ENCODE measurements around the gene ZNF552. TPM values are rescaled to one million over a fixed set of nuclear protein-coding genes. Genes with fewer than 3 reads are reported as not detected.

The ZNF552 gene
- total RNA-seq, 4 donors from 2014 or later: 2.9 to 5.0 (median 4.5) TPM

DNA sequence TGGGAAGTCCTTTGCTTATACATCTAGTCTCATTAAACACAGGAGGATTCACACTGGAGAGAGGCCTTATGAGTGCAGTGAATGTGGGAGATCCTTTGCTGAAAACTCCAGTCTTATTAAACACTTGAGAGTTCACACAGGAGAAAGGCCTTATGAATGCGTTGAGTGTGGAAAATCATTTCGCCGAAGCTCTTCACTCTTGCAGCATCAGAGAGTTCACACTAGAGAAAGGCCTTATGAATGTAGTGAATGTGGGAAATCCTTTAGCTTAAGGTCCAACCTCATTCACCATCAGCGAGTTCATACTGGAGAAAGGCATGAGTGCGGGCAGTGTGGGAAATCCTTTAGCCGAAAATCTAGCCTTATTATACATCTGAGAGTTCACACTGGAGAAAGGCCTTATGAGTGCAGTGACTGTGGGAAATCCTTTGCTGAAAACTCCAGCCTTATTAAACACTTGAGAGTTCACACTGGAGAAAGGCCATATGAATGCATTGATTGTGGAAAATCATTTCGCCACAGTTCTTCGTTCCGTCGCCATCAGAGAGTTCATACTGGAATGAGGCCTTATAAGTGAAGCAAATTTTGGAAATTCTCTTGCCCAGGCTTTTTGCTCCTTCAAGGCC is 35.4 kb downstream of the ZNF552 start:
- DNase-seq (ENCODE audit: extremely low spot score): no peak
- intact Hi-C loops (cut with DNase I): no loop called here
- Histone ChIP-seq H3K27ac (replicated peaks in 1 of 4) (no peak overlapping the region), H3K4me1 (no peaks in the 10 kb centered on the region), H3K9me3 (peaks cover 0 to 86% (median 57%) of the 10 kb centered on the region in 4 donors), H3K36me3 (peaks cover 55 to 70% (median 64%) of the 10 kb centered on the region in 4 donors), H3K27me3 (no peaks in the 10 kb centered on the region), H3K4me3 (no peak overlapping the region)
- no peak for TF ChIP-seq POLR2AphosphoS5 (IDR thresholded peaks at IDR 0.05)
- TF ChIP-seq POLR2A (IDR thresholded peaks at IDR 0.05; ENCODE audit: low read depth): no peak
- TF ChIP-seq, protein P1, sequence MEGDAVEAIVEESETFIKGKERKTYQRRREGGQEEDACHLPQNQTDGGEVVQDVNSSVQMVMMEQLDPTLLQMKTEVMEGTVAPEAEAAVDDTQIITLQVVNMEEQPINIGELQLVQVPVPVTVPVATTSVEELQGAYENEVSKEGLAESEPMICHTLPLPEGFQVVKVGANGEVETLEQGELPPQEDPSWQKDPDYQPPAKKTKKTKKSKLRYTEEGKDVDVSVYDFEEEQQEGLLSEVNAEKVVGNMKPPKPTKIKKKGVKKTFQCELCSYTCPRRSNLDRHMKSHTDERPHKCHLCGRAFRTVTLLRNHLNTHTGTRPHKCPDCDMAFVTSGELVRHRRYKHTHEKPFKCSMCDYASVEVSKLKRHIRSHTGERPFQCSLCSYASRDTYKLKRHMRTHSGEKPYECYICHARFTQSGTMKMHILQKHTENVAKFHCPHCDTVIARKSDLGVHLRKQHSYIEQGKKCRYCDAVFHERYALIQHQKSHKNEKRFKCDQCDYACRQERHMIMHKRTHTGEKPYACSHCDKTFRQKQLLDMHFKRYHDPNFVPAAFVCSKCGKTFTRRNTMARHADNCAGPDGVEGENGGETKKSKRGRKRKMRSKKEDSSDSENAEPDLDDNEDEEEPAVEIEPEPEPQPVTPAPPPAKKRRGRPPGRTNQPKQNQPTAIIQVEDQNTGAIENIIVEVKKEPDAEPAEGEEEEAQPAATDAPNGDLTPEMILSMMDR (IDR thresholded peaks at IDR 0.05): no peak
- no peak for TF ChIP-seq EP300 (IDR thresholded peaks at IDR 0.05)
- 97% methylated on average over 10 of the region's 10 CpGs for WGBS

DNA sequence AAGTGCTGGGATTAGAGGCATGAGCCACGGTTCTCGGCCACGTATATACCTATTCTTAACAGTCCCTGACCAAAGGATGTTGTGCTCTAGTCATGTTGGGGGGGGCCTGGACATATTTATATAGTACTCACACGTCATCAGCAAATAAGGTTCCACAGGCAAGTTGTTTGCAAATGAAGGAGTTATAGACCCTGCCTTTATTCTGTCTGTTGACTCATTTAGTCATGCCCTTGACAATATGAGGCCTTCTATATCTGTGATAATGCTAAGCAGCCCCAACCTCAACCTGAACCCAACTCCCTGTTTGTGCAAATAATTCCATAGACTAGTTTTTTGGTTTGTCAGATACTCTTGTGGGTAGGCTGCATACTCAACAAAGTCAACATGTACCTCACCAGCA is 36.4 kb downstream of the ZNF552 start:
- TF ChIP-seq POLR2AphosphoS5 (IDR thresholded peaks at IDR 0.05) (no peak), POLR2A (IDR thresholded peaks at IDR 0.05; ENCODE audit: low read depth) (no peak), EP300 (IDR thresholded peaks at IDR 0.05) (no peak)
- TF ChIP-seq, protein P1 (IDR thresholded peaks at IDR 0.05): no peak
- H3K27me3 ChIP-seq: no peaks in the 10 kb centered on the region
- H3K27ac ChIP-seq (replicated peaks in 1 of 4): no peak overlapping the region
- no peak for DNase-seq (ENCODE audit: extremely low spot score)
- H3K4me3 ChIP-seq: no peak overlapping the region
- 100% methylated on average over 4 of the region's 4 CpGs for WGBS
- peaks cover 0 to 5% (median 0%) of the 10 kb centered on the region in 4 donors for H3K4me1 ChIP-seq
- intact Hi-C loops (cut with DNase I): no loop called here
- H3K9me3 ChIP-seq: peaks cover 0 to 93% (median 60%) of the 10 kb centered on the region in 4 donors
- H3K36me3 ChIP-seq: peaks cover 55 to 73% (median 67%) of the 10 kb centered on the region in 4 donors

DNA sequence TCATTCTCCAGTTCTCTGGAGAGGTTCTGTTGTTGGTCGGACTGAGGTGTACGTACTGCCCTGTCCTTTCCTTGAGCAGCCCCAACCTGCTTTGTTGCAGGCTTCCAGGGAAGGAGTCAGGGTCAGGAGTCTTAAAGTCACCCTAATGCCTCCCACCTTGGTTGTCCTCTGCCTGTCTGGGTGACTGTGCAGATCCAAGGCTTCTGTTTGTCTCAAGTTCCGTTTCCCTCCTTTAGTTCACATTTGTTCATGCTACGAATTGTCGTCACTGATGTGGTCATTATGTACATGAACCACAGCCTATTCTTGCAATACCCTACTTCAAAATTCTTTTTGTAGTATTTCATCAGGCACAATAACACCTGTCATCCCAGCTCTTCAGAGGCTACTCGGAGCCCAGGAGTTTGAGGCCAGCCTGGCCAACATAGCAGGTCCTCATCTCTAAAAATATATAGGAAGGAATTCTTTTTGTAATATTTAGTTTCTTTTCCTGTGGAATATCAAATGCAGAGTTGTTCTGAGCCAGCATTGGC is 37.9 kb downstream of the ZNF552 start:
- DNase-seq (ENCODE audit: extremely low spot score): no peak
- H3K9me3 ChIP-seq: peaks cover 0 to 96% (median 60%) of the 10 kb centered on the region in 4 donors
- WGBS: 81% methylated on average over 6 of the region's 6 CpGs
- no peaks in the 10 kb centered on the region for H3K27me3 ChIP-seq
- H3K27ac ChIP-seq (replicated peaks in 1 of 4): no peak overlapping the region
- intact Hi-C loops (cut with DNase I): no loop called here
- H3K4me3 ChIP-seq: no peak overlapping the region
- peaks cover 60 to 82% (median 80%) of the 10 kb centered on the region in 4 donors for H3K36me3 ChIP-seq
- H3K4me1 ChIP-seq: peaks cover 4 to 6% (median 5%) of the 10 kb centered on the region in 4 donors
- no peak for TF ChIP-seq POLR2A (IDR thresholded peaks at IDR 0.05; ENCODE audit: low read depth)
- TF ChIP-seq EP300 (IDR thresholded peaks at IDR 0.05): no peak
- TF ChIP-seq POLR2AphosphoS5 (IDR thresholded peaks at IDR 0.05): no peak
- TF ChIP-seq, protein P1 (IDR thresholded peaks at IDR 0.05): no peak

DNA sequence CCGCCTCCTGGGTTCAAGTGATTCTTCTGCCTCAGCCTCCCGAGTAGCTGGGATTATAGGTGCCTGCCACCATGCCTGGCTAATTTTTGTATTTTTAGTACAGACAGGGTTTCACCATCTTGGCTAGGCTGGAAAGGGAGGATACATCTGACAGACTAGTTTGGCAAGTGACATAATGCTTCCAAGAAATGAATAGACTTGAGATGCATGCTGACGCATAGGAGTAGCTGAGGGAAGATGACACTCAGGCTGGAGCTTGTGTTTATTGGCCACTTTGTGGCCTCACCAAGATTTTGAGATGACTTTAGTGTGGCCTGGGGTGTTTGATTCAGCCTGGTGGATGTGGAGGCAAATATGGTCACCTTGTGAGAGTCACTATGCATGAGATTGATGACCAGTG is 41.2 kb downstream of the ZNF552 start:
- intact Hi-C loops (cut with DNase I): no loop called here
- H3K27ac ChIP-seq (replicated peaks in 1 of 4): no peak overlapping the region
- 97% methylated on average over 3 of the region's 3 CpGs for WGBS
- no peak for DNase-seq (ENCODE audit: extremely low spot score)
- peaks cover 0 to 68% (median 36%) of the 10 kb centered on the region in 4 donors for H3K9me3 ChIP-seq
- H3K4me3 ChIP-seq: no peak overlapping the region
- peaks cover 36 to 60% (median 55%) of the 10 kb centered on the region in 4 donors for H3K36me3 ChIP-seq
- H3K4me1 ChIP-seq: peaks cover 21 to 31% (median 29%) of the 10 kb centered on the region in 4 donors
- no peaks in the 10 kb centered on the region for H3K27me3 ChIP-seq
- TF ChIP-seq POLR2AphosphoS5 (IDR thresholded peaks at IDR 0.05) (no peak), POLR2A (IDR thresholded peaks at IDR 0.05; ENCODE audit: low read depth) (no peak), EP300 (IDR thresholded peaks at IDR 0.05) (no peak)
- TF ChIP-seq, protein P1 (IDR thresholded peaks at IDR 0.05): no peak

All from esophagus muscularis mucosa (tissue), 4 donors.